Activated CD4-positive, alpha-beta T cell treated with anti-CD3 and anti-CD28 coated beads for 36 hours (primary cell): ENCODE measurements around the gene LACTB. TPM values are rescaled to one million over a fixed set of nuclear protein-coding genes. Genes with fewer than 3 reads are reported as not detected.

ENCODE experiments used
- ATAC-seq: fragments of 200-7000 bp; cut with Tn5 transposase; one replicate; pipeline ENCODE4 v1.10.0; 2021; ENCODE audit warnings: mild to moderate bottlenecking, moderate library complexity
- CTCF ChIA-PET: fragments of 350-600 bp; sonication (Branson Sonifier 250); formaldehyde crosslinking; loops from one replicate; lab custom pipeline; 2021; ENCODE audit warnings: antibody characterized with exemption; lab: Charles Lee
- POLR2A ChIA-PET: fragments of 350-600 bp; sonication (Branson Sonifier 250); formaldehyde crosslinking; loops from one replicate; lab custom pipeline; 2021; ENCODE audit warnings: antibody characterized with exemption, inconsistent platforms; lab: Charles Lee
- DNase-seq: peaks from one replicate; pipeline ENCODE4 v3.0.0-alpha.2; 2020
- H3K27ac Mint-ChIP-seq: one replicate; pipeline ENCODE4 v1.8.0; 2021; ENCODE audit warnings: mixed read lengths
- H3K27me3 Mint-ChIP-seq: one replicate; pipeline ENCODE4 v1.8.0; 2021; ENCODE audit warnings: mixed read lengths
- H3K36me3 Mint-ChIP-seq: one replicate; pipeline ENCODE4 v1.8.0; 2021; ENCODE audit warnings: low read depth, mixed read lengths
- H3K4me1 Mint-ChIP-seq: one replicate; pipeline ENCODE4 v1.8.0; 2021; ENCODE audit warnings: mixed read lengths
- H3K4me3 Mint-ChIP-seq: one replicate; pipeline ENCODE4 v1.8.0; 2021; ENCODE audit warnings: mild to moderate bottlenecking, moderate library complexity, mixed read lengths
- H3K9me3 Mint-ChIP-seq: one replicate; pipeline ENCODE4 v1.8.0; 2021; ENCODE audit warnings: low read depth, mixed read lengths
- intact Hi-C, 2 experiments: fragments of 100-400 bp; cut with DNase I in 1 of 2; cut with micrococcal nuclease in 1 of 2; formaldehyde crosslinking; loops; one replicate each; pipeline versions ENCODE4 v1.14.2 to v1.15.1; 2022 to 2024; cut with DNase I, micrococcal nuclease
- total RNA-seq, 2 experiments: library from RNA; stranded (reverse); gene quantifications; one replicate each; pipeline ENCODE4 v1.2.3, GENCODE V29; 2021

LACTB gene
- total RNA-seq, 2 experiments from 2014 or later: 10.9 to 14.9 TPM

DNA sequence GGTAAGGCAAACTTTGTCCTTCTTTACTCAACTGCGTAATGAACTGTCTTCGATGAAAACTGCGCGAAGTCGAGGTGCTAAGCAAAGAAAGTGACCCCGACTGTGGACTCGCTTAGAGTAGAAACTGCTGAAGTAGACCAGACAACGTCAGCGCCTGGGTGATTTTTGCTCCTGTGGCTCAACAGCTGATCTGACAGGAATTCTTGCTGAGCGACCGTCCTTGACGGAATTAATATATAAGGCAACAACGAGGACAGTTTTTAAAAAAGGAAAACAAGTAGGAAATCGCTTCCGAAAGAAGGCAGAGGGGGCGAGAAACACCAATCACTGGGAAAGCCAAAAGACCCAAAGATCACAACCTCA, 35.1 kb downstream of the LACTB start:
- Mint-ChIP-seq H3K4me1 (peaks cover 20% of the 10 kb centered on the region), H3K9me3 (no peaks in the 10 kb centered on the region), H3K27me3 (no peaks in the 10 kb centered on the region), H3K27ac (peak overlapping the region; percentile 98), H3K4me3 (peak overlapping the region; percentile 100), H3K36me3 (peaks cover 15% of the 10 kb centered on the region)
- intact Hi-C loops: loop anchor here (1.0 to 5.0 kb wide), 9 partner anchors 21 to 121 kb away; partner anchors contain the start of genes APH1B (in 2 of the 2), RAB8B (in 2 of the 2) and LACTB (in 1 of the 2)
- ATAC-seq: no peak
- CTCF ChIA-PET: interaction anchor here (1.0 to 1.9 kb wide), 3 partner anchors 35 to 245 kb away, joined by 3 to 5 read pairs (median 4); no protein-coding TSS in a partner anchor
- POLR2A ChIA-PET: interaction anchor here (0.7 to 2.7 kb wide), 4 partner anchors 18 to 35 kb away, joined by 3 to 9 read pairs (median 7); no protein-coding TSS in a partner anchor
- peak; percentile 31 for DNase-seq

DNA sequence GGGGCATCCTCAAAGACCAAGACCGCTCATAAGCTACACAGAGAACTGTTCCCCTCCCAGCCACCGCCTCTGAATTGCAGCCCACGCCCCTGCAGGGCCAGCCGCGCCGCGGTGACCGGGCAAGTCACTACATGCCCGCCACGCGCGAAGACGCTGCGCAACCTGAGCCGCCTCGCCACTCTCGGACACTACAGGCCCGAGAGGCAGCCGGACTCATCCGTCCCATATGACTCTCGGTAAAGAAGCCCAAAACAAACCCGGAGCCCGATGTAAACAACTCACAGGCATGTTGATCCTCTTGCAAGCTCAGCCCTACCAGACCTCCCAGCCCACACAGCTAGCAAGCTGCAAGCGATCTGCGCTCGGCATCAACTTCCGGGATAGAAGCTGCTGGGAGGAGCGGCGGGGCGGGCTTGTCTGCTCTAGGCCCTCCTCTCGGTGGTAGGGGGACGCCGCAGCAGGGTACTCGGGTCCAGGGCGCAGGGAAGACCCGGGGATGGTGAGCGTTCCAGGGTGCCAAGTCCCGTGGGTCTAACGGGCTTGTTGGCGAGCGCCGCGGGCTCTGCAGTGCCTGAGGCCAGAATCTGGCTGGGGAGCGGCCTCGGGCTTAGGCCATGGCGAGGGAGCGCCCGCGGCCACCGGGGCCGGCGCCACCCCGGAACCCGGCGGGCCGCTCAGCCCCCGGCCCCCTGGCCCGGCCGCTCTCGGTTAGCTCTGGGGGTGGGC, 35.6 kb downstream of the LACTB start, which contains the start of gene RPS27L:
TSS of gene RPS27L (minus strand) at position 360 of the 726 bp plus-strand sequence. CDS start at position 288, 72 bp downstream.
- Mint-ChIP-seq H3K27ac (peak within 1 kb of the TSS; percentile 98), H3K4me3 (peak within 1 kb of the TSS; percentile 100), H3K36me3 (peaks cover 13% of the 10 kb centered on the region), H3K4me1 (peaks cover 19% of the 10 kb centered on the region), H3K27me3 (no peaks in the 10 kb centered on the region), H3K9me3 (no peaks in the 10 kb centered on the region)
- peak; percentile 98 for ATAC-seq
- POLR2A ChIA-PET: interaction anchor here (0.6 to 2.7 kb wide), 8 partner anchors 20 to 134 kb away, joined by 3 to 9 read pairs (median 4); no protein-coding TSS in a partner anchor
- peak; percentile 95 for DNase-seq
- intact Hi-C loops: loop anchor here (1.0 to 5.0 kb wide), 9 partner anchors 20 to 120 kb away; partner anchors contain the start of genes APH1B (in 2 of the 2), RAB8B (in 2 of the 2) and LACTB (in 1 of the 2)
- CTCF ChIA-PET: interaction anchor here (0.6 to 1.9 kb wide), 5 partner anchors 11 to 244 kb away, joined by 3 to 5 read pairs (median 4); partner anchors contain the start of gene RAB8B

DNA sequence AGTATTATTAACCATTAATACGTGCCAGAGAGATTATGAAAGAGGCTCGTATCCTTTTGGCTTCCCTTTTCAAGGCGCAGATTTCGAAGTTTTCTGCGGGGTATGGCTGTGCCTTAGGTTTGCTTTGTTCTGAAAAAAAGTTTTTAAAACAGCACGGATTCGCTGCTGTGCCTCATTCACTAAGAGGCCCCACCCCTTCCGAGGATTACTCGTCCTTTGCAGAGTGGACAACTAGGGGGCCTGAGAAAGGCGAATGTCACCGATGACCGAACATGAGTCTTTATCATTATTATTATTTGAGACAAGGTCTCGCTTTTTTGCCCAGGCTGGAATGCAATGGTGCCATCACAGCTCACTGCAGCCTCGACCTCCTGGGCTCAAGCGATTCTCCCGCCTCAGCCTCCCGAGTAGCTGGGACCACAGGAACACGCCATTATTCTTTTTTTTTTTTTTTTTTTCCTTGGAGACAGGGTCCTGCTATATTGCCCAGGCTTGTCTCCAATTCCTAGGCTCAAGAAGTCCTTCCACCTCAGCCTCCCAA, 36.3 kb downstream of the LACTB start:
- ATAC-seq: peak; percentile 45
- Mint-ChIP-seq H3K4me3 (peak overlapping the region; percentile 100), H3K36me3 (peaks cover 12% of the 10 kb centered on the region), H3K9me3 (no peaks in the 10 kb centered on the region), H3K4me1 (peaks cover 19% of the 10 kb centered on the region), H3K27me3 (no peaks in the 10 kb centered on the region), H3K27ac (peak overlapping the region; percentile 91)
- intact Hi-C loops: loop anchor here (1.0 to 5.0 kb wide), 9 partner anchors 19 to 119 kb away; partner anchors contain the start of genes APH1B (in 2 of the 2), RAB8B (in 2 of the 2) and LACTB (in 1 of the 2)
- peak; percentile 51 for DNase-seq
- POLR2A ChIA-PET: interaction anchor here (0.6 to 2.7 kb wide), 8 partner anchors 19 to 134 kb away, joined by 3 to 9 read pairs (median 4); no protein-coding TSS in a partner anchor
- CTCF ChIA-PET: interaction anchor here (0.6 to 1.9 kb wide), 6 partner anchors 8 to 244 kb away, joined by 3 to 5 read pairs (median 4); partner anchors contain the start of gene RAB8B

DNA sequence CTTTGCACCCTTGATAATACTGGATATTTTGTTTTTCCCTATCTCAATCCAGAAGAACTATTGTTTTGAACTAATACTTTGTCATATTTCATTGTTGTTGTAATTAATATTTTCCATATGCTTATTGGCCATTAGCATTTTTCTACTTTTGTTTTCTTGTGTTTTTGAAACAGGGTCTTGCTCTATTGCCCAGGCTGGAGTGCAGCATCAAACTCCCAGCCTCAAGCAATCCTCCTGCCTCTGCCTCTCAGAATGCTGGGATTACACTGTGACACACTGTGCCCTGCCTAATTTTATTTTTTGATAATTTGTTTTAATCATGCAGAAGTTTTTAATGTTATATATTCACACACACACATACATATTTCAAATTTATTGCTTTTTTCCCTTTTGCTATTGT, 39.0 kb downstream of the LACTB start:
- Mint-ChIP-seq H3K27ac (no peak overlapping the region), H3K27me3 (no peaks in the 10 kb centered on the region), H3K36me3 (peaks cover under 1% of the 10 kb centered on the region), H3K9me3 (no peaks in the 10 kb centered on the region), H3K4me3 (no peak overlapping the region), H3K4me1 (peaks cover 10% of the 10 kb centered on the region)
- intact Hi-C loops: no loop called here
- DNase-seq (no peak), ATAC-seq (no peak)
- CTCF ChIA-PET: no interaction called here
- POLR2A ChIA-PET: interaction anchor here (0.7 kb wide), 1 partner anchor 8 kb away, joined by 3 read pairs; no protein-coding TSS in a partner anchor

DNA sequence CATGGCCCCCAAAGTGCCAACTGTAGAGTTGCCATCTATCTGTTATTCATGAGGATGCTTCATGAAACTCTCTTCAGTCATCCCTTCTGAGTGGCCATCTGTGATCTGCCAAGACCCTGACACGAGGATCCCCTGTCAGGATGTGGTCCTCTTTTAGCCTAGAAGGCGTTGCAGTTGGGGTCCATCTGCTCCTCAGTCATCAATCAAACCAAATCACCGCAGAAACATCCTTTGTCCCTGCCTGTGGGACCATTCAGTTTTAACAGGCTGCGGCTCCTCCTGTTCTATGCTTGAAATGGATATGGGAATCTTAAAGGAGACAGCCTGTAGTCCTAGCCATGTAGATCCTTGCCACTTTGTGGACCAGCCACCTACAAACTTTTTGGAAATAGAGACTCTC, 41.6 kb downstream of the LACTB start:
- ChIA-PET CTCF (interaction anchor here (0.6 kb wide), 1 partner anchor 353 kb away, joined by 3 read pairs; no protein-coding TSS in a partner anchor), POLR2A (no interaction called here)
- intact Hi-C loops: no loop called here
- ATAC-seq: no peak
- no peaks in the 10 kb centered on the region for H3K9me3 Mint-ChIP-seq
- no peaks in the 10 kb centered on the region for H3K36me3 Mint-ChIP-seq
- no peaks in the 10 kb centered on the region for H3K27me3 Mint-ChIP-seq
- H3K4me1 Mint-ChIP-seq: peaks cover 5% of the 10 kb centered on the region
- no peak overlapping the region for H3K27ac Mint-ChIP-seq
- no peak for DNase-seq
- H3K4me3 Mint-ChIP-seq: no peak overlapping the region

DNA sequence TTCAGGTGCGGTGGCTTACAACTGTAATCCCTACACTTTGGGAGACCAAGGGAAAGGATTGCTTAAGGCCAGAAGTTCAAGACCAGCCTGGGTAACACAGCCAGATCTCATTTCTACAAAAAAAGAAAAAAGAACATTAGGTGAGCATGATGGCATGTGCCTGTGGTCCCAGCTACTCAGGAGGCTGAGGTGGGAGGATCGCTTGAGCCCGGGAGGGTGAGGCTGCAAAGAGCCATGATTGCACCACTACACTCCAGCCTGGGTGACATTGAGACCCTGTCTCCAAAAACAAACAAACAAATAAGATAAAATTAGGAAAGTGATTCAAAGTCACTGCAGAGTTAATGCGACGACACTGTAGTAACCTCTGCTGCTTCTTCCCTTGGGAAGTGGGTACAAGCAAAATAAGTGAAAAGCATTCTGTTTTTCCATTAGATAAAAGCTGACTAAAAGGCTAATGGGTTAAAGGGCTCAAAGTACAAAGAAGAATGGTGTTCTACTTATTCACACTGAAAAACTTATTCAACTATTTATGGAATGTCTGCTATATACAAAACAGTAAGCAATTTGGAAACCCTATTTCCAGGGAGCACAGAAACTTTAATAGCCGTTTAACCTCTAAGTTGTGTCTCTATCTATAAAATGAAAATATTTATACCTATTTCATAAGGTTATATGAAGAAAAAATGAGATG, 43.7 kb downstream of the LACTB start:
- Mint-ChIP-seq H3K4me3 (no peak overlapping the region), H3K4me1 (peaks cover 4% of the 10 kb centered on the region), H3K27me3 (no peaks in the 10 kb centered on the region), H3K9me3 (no peaks in the 10 kb centered on the region), H3K36me3 (no peaks in the 10 kb centered on the region), H3K27ac (no peak overlapping the region)
- no peak for ATAC-seq
- DNase-seq: no peak
- ChIA-PET POLR2A (no interaction called here), CTCF (interaction anchor here (0.7 to 1.2 kb wide), 2 partner anchors 26 to 236 kb away, joined by 3 read pairs; no protein-coding TSS in a partner anchor)
- intact Hi-C loops: loop anchor here in 1 of 2 experiments (5.0 kb wide), 1 partner anchor 237 kb away; no protein-coding TSS in a partner anchor

DNA sequence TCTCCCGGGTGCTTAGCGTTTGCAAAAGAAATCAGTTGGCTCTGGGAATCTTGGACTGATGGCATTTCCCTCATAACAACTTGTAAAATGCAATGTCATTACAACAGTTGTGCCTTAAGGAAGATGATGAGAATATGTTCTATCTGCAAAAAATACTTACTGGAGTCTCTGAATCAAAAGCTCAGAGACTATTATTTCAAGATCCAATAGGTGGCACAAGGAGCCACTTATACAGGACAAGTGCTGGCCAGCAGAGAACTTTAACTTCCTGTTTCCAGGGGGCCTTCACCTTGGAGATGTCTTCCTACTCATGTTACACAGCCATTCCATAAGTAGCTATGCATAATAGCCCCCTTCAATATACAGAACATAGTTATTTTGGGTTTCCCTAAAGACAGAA, 44.6 kb downstream of the LACTB start:
- CTCF ChIA-PET: interaction anchor here (0.6 to 1.2 kb wide), 9 partner anchors 8 to 345 kb away, joined by 3 to 5 read pairs (median 3); partner anchors contain the start of gene RAB8B
- intact Hi-C loops: loop anchor here in 1 of 2 experiments (5.0 kb wide), 1 partner anchor 236 kb away; no protein-coding TSS in a partner anchor
- H3K4me1 Mint-ChIP-seq: peaks cover 4% of the 10 kb centered on the region
- no peaks in the 10 kb centered on the region for H3K36me3 Mint-ChIP-seq
- H3K4me3 Mint-ChIP-seq: no peak overlapping the region
- no peaks in the 10 kb centered on the region for H3K27me3 Mint-ChIP-seq
- ATAC-seq: no peak
- no peak for DNase-seq
- POLR2A ChIA-PET: no interaction called here
- H3K9me3 Mint-ChIP-seq: no peaks in the 10 kb centered on the region
- no peak overlapping the region for H3K27ac Mint-ChIP-seq

DNA sequence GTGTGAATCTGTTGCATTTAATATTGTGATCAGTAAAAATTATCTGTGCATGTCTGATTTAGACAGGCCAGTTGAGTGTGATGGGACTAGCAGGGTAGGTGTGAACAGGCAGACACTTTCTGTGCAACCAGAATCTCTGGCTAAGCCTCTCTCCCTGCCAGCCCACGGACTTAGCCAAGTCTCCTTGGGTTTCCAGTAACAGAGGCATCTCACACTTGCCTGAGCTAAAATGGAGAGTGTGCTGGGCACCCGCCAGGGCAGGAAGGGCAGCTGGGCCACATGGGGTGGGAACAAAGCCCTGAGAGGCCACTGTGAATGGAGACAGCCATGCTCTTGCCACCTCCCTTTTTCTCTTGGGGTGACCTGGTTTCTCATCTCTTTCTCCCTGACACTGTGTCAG, 48.1 kb downstream of the LACTB start:
- ATAC-seq: no peak
- peaks cover 4% of the 10 kb centered on the region for H3K4me1 Mint-ChIP-seq
- no peaks in the 10 kb centered on the region for H3K27me3 Mint-ChIP-seq
- H3K9me3 Mint-ChIP-seq: no peaks in the 10 kb centered on the region
- H3K4me3 Mint-ChIP-seq: no peak overlapping the region
- intact Hi-C loops: loop anchor here in 1 of 2 experiments (5.0 kb wide), 1 partner anchor 233 kb away; no protein-coding TSS in a partner anchor
- ChIA-PET POLR2A (no interaction called here), CTCF (no interaction called here)
- no peak overlapping the region for H3K27ac Mint-ChIP-seq
- DNase-seq: no peak
- no peaks in the 10 kb centered on the region for H3K36me3 Mint-ChIP-seq

DNA sequence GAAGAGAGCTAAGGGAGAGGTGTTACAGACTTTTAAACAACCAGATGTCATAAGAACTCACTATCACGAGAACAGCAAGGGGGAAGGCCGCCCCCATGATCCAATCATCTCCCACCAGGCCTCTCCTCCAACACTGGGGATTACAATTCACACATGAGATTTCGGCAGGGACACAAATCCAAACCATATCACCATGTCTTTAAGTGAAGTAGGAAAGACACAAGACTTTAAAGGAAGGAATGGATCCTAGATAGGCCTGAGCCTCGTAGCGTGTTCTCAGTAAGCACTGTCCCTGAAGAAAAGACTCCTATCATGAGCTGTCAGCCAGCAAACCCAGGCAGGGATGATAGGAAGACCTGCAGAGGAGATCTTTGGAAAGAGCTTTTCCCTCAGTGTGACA, 50.7 kb downstream of the LACTB start:
- no peaks in the 10 kb centered on the region for H3K36me3 Mint-ChIP-seq
- ChIA-PET POLR2A (interaction anchor here (0.6 kb wide), 1 partner anchor 75 kb away, joined by 3 read pairs; no protein-coding TSS in a partner anchor), CTCF (no interaction called here)
- H3K27me3 Mint-ChIP-seq: no peaks in the 10 kb centered on the region
- no peak for DNase-seq
- H3K9me3 Mint-ChIP-seq: no peaks in the 10 kb centered on the region
- no peak overlapping the region for H3K4me3 Mint-ChIP-seq
- ATAC-seq: no peak
- peaks cover 12% of the 10 kb centered on the region for H3K4me1 Mint-ChIP-seq
- peak overlapping the region; percentile 16 for H3K27ac Mint-ChIP-seq
- intact Hi-C loops: no loop called here

DNA sequence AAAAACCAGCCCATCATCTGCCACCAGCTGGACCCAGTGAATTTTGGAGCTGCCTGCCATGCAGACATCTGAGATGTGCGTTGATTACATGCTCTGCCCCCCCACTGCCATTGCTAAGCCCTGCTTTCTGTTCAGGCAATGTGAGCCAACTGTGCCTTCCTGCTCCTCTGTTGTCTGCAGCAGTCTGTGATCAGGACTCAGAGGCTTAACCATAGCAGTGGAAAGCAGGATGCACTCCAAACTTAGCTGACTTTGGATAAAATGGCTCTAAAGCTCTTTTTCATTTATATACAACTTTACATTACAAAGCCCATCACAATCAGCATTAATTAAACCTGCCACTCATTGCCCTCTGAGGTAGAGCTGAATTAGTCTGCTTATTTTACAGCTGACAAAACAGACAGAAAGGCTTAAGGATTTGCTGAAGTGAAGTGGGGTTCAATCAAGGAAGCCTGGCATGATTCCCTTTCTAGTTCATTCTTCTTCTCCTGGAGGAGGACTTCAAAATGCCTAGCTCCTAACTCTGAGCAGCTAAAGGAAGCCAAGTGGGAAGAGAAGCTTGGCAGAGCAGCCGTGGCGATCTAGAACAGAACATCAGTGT, 51.3 kb downstream of the LACTB start:
- ChIA-PET POLR2A (interaction anchor here (0.6 kb wide), 1 partner anchor 74 kb away, joined by 3 read pairs; no protein-coding TSS in a partner anchor), CTCF (no interaction called here)

More for the DNA sequence above, 51.3 kb downstream of the LACTB start:
- Mint-ChIP-seq H3K4me1 (peaks cover 18% of the 10 kb centered on the region), H3K4me3 (no peak overlapping the region), H3K27ac (no peak overlapping the region), H3K9me3 (no peaks in the 10 kb centered on the region), H3K36me3 (no peaks in the 10 kb centered on the region), H3K27me3 (no peaks in the 10 kb centered on the region)
- DNase-seq (no peak), ATAC-seq (no peak)
- intact Hi-C loops: no loop called here
